Stimulated activated naive CD8-positive, alpha-beta T cell treated with anti-CD3 and anti-CD28 coated beads, Interleukin-15, amount 100 ng/mL, for 72 hours (primary cell): ENCODE data around the gene MRPL47.

Source experiments
- ATAC-seq: fragments of 150-1000 bp; cut with Tn5 transposase; 2 replicates; pipeline ENCODE4 v1.10.0; 2021; ENCODE audit warnings: mild to moderate bottlenecking, moderate library complexity
- DNase-seq, 2 donors: peaks; one replicate each; pipeline ENCODE4 v3.0.0; 2021 to 2022
- H3K27ac Mint-ChIP-seq, 2 donors: one replicate each; pipeline ENCODE4 v1.8.0; 2022; ENCODE audit warnings: mild to moderate bottlenecking in 2 of 2, mixed read lengths in 2 of 2, moderate library complexity in 2 of 2
- H3K27me3 Mint-ChIP-seq: one replicate; pipeline ENCODE4 v1.8.0; 2022; ENCODE audit warnings: mixed read lengths
- H3K4me1 Mint-ChIP-seq: one replicate; pipeline ENCODE4 v1.8.0; 2022; ENCODE audit warnings: mild to moderate bottlenecking, mixed read lengths
- H3K4me3 Mint-ChIP-seq, 2 donors: one replicate each; pipeline ENCODE4 v1.8.0; 2022; ENCODE audit warnings: mild to moderate bottlenecking in 2 of 2, mixed read lengths in 2 of 2, moderate library complexity in 1 of 2
- H3K9me3 Mint-ChIP-seq, 2 donors: one replicate each; pipeline ENCODE4 v1.8.0; 2022; ENCODE audit warnings: mixed read lengths in 2 of 2

The MRPL47 gene

GRCh38 chr3:179608931-179609720, 4.7 kb upstream of the MRPL47 start:
- no peaks in the 10 kb centered on the region for H3K9me3 Mint-ChIP-seq
- H3K4me3 Mint-ChIP-seq, result peak overlapping the region; percentile 53 to 82
- DNase-seq, result peak; percentile 7 to 15
- ATAC-seq, result peak; percentile 78
- peaks cover 48% of the 10 kb centered on the region for H3K4me1 Mint-ChIP-seq
- H3K27me3 Mint-ChIP-seq, result no peaks in the 10 kb centered on the region
- H3K27ac Mint-ChIP-seq, result peak overlapping the region; percentile 88 to 96

GRCh38 chr3:179606534-179607085, 2.2 kb upstream of the MRPL47 start:
- Mint-ChIP-seq H3K9me3 (no peaks in the 10 kb centered on the region), H3K27me3 (no peaks in the 10 kb centered on the region), H3K27ac (no peak overlapping the region), H3K4me3 (peak overlapping the region; percentile 10 to 30), H3K4me1 (peaks cover 48% of the 10 kb centered on the region)
- no peak for DNase-seq
- ATAC-seq, result no peak

GRCh38 chr3:179603831-179604230, 607 bp downstream of the MRPL47 start:
- ATAC-seq (no peak), DNase-seq (no peak)
- Mint-ChIP-seq H3K9me3 (no peaks in the 10 kb centered on the region), H3K4me1 (peaks cover 35% of the 10 kb centered on the region), H3K4me3 (peak overlapping the region; percentile 96 to 97), H3K27me3 (no peaks in the 10 kb centered on the region), H3K27ac (peak overlapping the region; percentile 100)

GRCh38 chr3:179603321-179603720, 1.1 kb downstream of the MRPL47 start:
- peaks cover 31% of the 10 kb centered on the region for H3K4me1 Mint-ChIP-seq
- ATAC-seq, result no peak
- no peaks in the 10 kb centered on the region for H3K27me3 Mint-ChIP-seq
- H3K9me3 Mint-ChIP-seq, result no peaks in the 10 kb centered on the region
- H3K4me3 Mint-ChIP-seq, result peak overlapping the region; percentile 96 to 97
- DNase-seq, result no peak
- H3K27ac Mint-ChIP-seq, result no peak overlapping the region

- Mint-ChIP-seq H3K27me3 (no peaks in the 10 kb centered on the region), H3K4me1 (peaks cover 6% of the 10 kb centered on the region), H3K9me3 (no peaks in the 10 kb centered on the region), H3K4me3 (no peak overlapping the region), H3K27ac (peak overlapping the region in 1 of 2 donors; percentile 50)
- ATAC-seq (no peak), DNase-seq (no peak)
Observed at GRCh38 chr3:179599531-179599930, 4.9 kb downstream of the MRPL47 start.

- Mint-ChIP-seq H3K4me1 (peaks cover 8% of the 10 kb centered on the region), H3K9me3 (no peaks in the 10 kb centered on the region), H3K4me3 (no peak overlapping the region), H3K27ac (peak overlapping the region in 1 of 2 donors; percentile 80), H3K27me3 (no peaks in the 10 kb centered on the region)
- no peak for ATAC-seq
- no peak for DNase-seq
Observed at GRCh38 chr3:179591313-179591712, 13.1 kb downstream of the MRPL47 start.

- Mint-ChIP-seq H3K9me3 (no peaks in the 10 kb centered on the region), H3K27me3 (no peaks in the 10 kb centered on the region), H3K27ac (no peak overlapping the region), H3K4me1 (peaks cover 8% of the 10 kb centered on the region), H3K4me3 (no peak overlapping the region)
- DNase-seq (no peak), ATAC-seq (no peak)
Observed at GRCh38 chr3:179590669-179591068, 13.8 kb downstream of the MRPL47 start.

GRCh38 chr3:179589143-179589542, 15.3 kb downstream of the MRPL47 start:
- Mint-ChIP-seq H3K9me3 (no peaks in the 10 kb centered on the region), H3K27ac (peak overlapping the region in 1 of 2 donors; percentile 93), H3K4me3 (no peak overlapping the region), H3K4me1 (peaks cover 8% of the 10 kb centered on the region), H3K27me3 (no peaks in the 10 kb centered on the region)
- DNase-seq, result no peak
- ATAC-seq, result peak; percentile 81

GRCh38 chr3:179580992-179581391, 23.4 kb downstream of the MRPL47 start:
- H3K27me3 Mint-ChIP-seq, result no peaks in the 10 kb centered on the region
- no peaks in the 10 kb centered on the region for H3K9me3 Mint-ChIP-seq
- no peak overlapping the region for H3K27ac Mint-ChIP-seq
- H3K4me1 Mint-ChIP-seq, result peaks cover 6% of the 10 kb centered on the region
- ATAC-seq (no peak), DNase-seq (no peak)
- no peak overlapping the region for H3K4me3 Mint-ChIP-seq

GRCh38 chr3:179565496-179565895, 38.9 kb downstream of the MRPL47 start:
- DNase-seq, result no peak
- Mint-ChIP-seq H3K4me1 (peaks cover 42% of the 10 kb centered on the region), H3K4me3 (peak overlapping the region; percentile 16 to 25), H3K9me3 (no peaks in the 10 kb centered on the region), H3K27ac (peak overlapping the region in 1 of 2 donors; percentile 60), H3K27me3 (no peaks in the 10 kb centered on the region)
- peak; percentile 21 for ATAC-seq

GRCh38 chr3:179563271-179563783, 41.1 kb downstream of the MRPL47 start:
- Mint-ChIP-seq H3K9me3 (no peaks in the 10 kb centered on the region), H3K27ac (peak overlapping the region; percentile 29 to 74), H3K4me1 (peaks cover 42% of the 10 kb centered on the region), H3K27me3 (no peaks in the 10 kb centered on the region), H3K4me3 (peak overlapping the region; percentile 90 to 96)
- DNase-seq, result peak; percentile 75 to 79
- ATAC-seq, result peak; percentile 78

GRCh38 chr3:179562591-179563270, 41.7 kb downstream of the MRPL47 start, which contains the start of gene ACTL6A:
Gene ACTL6A (plus strand): TSS chr3:179562926. CDS start chr3:179563093, 167 bp downstream.
- Mint-ChIP-seq H3K4me3 (peak within 1 kb of the TSS; percentile 90 to 96), H3K27me3 (no peaks in the 10 kb centered on the region), H3K4me1 (peaks cover 42% of the 10 kb centered on the region), H3K27ac (peak within 1 kb of the TSS; percentile 96 to 97), H3K9me3 (no peaks in the 10 kb centered on the region)
- DNase-seq (peak; percentile 96 to 98), ATAC-seq (peak; percentile 94)

- no peak for ATAC-seq
- H3K4me1 Mint-ChIP-seq, result peaks cover 31% of the 10 kb centered on the region
- H3K9me3 Mint-ChIP-seq, result no peaks in the 10 kb centered on the region
- no peak overlapping the region for H3K4me3 Mint-ChIP-seq
- no peak overlapping the region for H3K27ac Mint-ChIP-seq
- no peak for DNase-seq
- no peaks in the 10 kb centered on the region for H3K27me3 Mint-ChIP-seq
Observed at GRCh38 chr3:179560791-179561190, 43.6 kb downstream of the MRPL47 start.

- Mint-ChIP-seq H3K27ac (no peak overlapping the region), H3K4me3 (no peak overlapping the region), H3K27me3 (no peaks in the 10 kb centered on the region), H3K9me3 (no peaks in the 10 kb centered on the region), H3K4me1 (peaks cover 12% of the 10 kb centered on the region)
- ATAC-seq (no peak), DNase-seq (peak; percentile 37 to 51)
Observed at GRCh38 chr3:179558742-179559364, 45.6 kb downstream of the MRPL47 start.

- DNase-seq, result no peak
- no peak overlapping the region for H3K27ac Mint-ChIP-seq
- H3K4me3 Mint-ChIP-seq, result no peak overlapping the region
- ATAC-seq, result no peak
- H3K4me1 Mint-ChIP-seq, result no peaks in the 10 kb centered on the region
- no peaks in the 10 kb centered on the region for H3K9me3 Mint-ChIP-seq
- H3K27me3 Mint-ChIP-seq, result no peaks in the 10 kb centered on the region
Observed at GRCh38 chr3:179551349-179552105, 52.9 kb downstream of the MRPL47 start.
